WI38 (cell line): ENCODE results near the gene PBLD.
"Not testable (repeated sequence)": the region's sequence is repeated elsewhere in the genome, so short reads cannot be mapped to it uniquely, and the experiment has no call there.

ENCODE experiments used
- H3K4me3 ChIP-seq: 2 replicates; pipeline ENCODE4 v1.5.1; 2011; ENCODE audit warnings: low read depth, mild to moderate bottlenecking, control low read depth, low read length
- TF ChIP-seq, protein P1 (sequence below): IDR thresholded peaks from 2 replicates; pipeline ENCODE4 v1.5.1; 2012; ENCODE audit warnings: low read depth, mild to moderate bottlenecking, control low read depth, low read length

The PBLD gene

DNA sequence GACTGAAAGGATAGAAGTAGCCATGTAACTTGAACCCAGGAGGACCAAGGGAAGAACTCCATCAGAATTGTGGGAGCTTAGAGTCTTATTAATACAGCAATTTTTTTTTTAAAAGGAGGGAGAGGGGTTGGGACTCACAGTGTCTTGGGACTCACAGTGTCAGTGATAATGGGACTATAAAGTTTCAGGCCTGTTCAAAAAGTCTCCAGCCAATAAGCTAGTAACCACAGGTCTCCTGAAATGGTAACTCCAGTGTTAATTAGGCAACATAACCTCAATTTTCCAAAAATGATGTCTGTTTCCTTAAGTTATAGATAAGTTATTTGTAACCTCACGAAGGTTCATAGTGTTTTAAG is 3.2 kb downstream of the PBLD start:
- H3K4me3 ChIP-seq = no peak overlapping the region
- TF ChIP-seq, protein P1, sequence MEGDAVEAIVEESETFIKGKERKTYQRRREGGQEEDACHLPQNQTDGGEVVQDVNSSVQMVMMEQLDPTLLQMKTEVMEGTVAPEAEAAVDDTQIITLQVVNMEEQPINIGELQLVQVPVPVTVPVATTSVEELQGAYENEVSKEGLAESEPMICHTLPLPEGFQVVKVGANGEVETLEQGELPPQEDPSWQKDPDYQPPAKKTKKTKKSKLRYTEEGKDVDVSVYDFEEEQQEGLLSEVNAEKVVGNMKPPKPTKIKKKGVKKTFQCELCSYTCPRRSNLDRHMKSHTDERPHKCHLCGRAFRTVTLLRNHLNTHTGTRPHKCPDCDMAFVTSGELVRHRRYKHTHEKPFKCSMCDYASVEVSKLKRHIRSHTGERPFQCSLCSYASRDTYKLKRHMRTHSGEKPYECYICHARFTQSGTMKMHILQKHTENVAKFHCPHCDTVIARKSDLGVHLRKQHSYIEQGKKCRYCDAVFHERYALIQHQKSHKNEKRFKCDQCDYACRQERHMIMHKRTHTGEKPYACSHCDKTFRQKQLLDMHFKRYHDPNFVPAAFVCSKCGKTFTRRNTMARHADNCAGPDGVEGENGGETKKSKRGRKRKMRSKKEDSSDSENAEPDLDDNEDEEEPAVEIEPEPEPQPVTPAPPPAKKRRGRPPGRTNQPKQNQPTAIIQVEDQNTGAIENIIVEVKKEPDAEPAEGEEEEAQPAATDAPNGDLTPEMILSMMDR = no peak

DNA sequence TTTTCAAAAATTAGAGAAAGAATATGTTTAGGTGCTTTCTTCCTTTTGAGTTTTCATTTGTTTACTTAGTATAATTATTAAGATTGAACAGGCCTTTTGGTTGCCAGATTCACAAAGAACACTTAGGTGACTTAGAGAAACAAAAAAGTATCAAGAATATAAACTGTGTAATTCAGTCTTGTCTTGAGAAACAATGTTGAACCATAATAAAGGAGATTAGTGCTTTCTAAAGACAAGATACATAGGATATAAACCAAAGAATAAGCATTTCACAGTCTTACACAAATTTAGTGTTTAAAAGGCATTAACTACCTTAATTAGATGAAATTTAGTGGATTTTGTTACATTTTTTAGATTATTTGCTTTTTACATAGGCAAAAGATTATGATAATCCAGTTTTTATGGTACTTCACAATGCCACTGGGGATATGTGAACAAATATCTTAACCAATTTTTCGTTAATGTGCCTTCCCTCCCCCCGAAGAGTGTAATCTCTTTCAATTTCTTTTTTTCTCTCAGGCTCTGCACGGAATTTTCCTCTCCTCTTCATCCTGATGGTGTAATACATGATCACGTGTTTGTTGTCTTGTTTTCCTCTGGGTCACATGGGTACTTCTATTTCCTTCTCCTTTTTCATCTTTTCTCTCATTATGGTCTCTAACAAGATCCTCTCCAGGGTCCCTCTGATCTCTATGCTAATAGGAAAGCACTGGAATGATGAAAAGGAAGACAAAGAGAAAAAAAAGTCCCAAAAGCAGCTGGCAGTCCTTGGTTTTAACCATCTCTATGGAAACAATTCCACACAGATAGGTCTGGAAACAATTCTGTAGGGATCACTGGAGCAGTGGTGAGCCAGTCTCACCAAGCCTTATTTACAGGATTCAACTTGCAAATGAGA is 4.6 kb downstream of the PBLD start:
- H3K4me3 ChIP-seq = peak overlapping the region; percentile 15; the same call in 1 of the 2 replicates
- TF ChIP-seq, protein P1 = no peak

DNA sequence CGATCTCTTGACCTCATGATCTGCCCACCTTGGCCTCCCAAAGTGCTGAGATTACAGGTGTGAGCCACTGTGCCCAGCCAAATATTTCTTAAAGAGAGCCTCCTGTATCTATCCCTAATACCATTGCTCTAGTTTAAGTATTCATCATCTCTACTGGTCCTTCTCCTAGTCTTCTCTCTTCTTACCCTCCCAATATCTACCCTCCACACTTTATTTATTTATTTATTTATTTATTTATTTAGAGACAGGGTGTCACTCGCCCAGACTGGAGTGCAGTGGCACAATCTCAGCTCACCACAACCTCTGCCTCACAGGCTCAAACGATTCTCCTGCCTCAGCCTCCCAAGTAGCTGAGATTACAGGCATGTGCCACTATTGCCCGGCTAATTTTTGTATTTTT is 8.3 kb downstream of the PBLD start:
- not testable (repeated sequence) for H3K4me3 ChIP-seq

DNA sequence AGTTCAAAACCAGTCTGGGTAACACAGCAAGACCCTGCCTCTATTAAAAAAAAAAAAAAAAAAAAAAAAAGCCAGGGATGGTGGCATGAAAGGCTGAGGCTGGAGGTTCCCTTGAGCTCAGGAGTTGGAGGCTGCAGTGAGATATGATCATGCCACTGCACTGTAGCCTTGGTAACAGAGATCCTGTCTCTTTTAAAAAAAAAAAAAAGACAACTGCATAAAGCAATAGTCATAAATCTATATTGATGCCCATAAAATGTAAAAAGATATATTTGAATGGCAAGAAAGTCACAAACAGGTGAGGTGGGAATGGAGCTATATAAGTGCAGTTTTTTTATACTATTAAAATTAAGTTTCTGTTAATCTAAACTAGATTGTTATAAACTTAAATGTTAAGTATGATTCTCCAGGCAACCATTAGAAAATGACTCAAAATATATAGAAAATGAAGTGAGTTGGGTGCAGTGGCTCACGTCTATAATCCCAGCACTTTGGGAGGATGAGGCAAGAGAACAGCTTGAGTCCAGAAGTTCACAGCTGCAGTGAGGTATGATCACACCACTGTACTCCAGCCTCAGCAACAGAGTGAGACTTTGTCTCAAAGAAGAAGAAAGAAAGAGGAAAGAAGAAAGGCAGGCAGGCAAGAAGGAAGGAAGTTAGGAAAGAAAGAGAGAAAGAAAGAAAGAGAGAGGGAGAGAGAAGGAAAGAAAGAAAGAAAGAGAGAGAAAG is 14.2 kb downstream of the PBLD start:
- TF ChIP-seq, protein P1 = no peak
- H3K4me3 ChIP-seq = no peak overlapping the region

DNA sequence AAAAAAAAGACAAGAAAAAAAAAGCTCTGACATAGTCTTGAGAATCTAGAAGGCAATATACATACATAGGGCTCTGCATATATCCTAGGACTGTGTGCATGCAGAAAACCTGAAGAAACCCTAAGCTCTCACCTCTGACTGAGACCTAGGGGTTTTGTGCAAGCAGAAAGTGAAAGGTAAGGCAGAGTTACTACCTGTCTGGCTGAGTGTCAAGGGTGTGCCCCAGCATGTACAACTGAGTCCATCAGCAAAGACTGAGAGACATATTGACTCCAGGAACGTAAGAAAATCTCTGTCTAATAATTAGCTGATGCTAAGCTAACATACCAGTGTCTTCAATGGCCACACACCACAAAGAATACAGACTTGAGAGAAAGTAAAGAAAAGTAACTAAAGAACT is 17.1 kb downstream of the PBLD start:
- no peak overlapping the region for H3K4me3 ChIP-seq
- TF ChIP-seq, protein P1 = no peak

DNA sequence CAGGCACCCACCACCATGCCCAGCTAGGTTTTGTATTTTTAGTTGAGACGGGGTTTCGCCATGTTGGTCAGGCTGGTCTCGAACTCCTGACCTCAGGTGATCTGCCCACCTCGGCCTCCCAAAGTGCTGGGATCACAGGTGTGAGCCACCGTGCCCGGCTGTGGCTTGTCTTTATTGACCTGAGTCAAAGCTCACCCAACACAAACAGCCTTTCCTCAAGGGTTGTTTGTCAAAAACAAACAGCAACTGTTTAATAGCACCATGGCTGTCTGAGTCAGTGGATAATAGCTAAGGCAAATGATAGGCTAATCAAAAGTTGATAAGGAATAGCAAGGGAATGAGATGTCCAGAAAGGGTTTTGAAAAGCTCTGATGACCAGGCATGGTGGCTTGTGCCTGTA is 17.8 kb downstream of the PBLD start:
- H3K4me3 ChIP-seq = not testable (repeated sequence)

DNA sequence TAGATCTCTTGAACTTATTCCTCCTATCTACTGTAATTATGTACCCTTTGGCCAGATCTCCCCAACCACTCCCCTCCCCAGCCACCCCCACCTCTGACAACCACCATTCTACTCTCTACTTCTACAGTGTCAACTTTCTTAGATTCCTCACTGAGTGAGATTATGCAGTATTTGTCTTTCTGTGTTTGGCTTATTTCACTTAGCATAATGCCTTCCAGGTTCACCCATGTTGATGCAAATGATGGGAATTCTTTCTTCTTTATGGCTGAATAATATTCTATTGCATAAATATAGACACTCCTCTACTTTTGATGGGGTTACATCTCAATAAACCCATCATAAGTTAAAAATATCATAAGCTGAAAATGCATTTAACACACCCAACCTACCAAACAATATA is 22.2 kb downstream of the PBLD start:
- no peak overlapping the region for H3K4me3 ChIP-seq
- TF ChIP-seq, protein P1 = no peak

DNA sequence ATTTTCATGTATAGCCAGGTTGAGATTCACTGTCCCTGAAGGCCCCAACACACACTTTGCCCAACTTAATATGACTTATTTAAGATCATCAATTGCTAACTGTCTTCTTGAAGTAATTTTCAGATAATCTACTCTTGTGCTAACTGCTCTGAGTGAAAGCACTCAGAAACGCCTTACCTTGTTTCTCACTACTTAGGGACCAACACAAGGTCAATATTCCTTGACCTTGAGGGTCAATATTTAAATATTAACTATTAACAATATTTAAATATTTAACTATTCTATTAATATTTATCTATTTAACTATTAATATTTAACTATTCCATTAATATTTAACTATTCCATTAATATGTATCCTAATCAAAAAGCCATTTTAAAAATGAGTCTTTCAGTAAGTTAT is 26.9 kb downstream of the PBLD start:
- TF ChIP-seq, protein P1 = no peak
- H3K4me3 ChIP-seq = no peak overlapping the region
